Psoas muscle (tissue), 8 donors: ENCODE results near the gene LRRC42. TPM values are rescaled to one million over a fixed set of nuclear protein-coding genes. Genes with fewer than 3 reads are reported as not detected.

Experiments
- ATAC-seq, 4 donors: fragments of 200-7000 bp; cut with Tn5 transposase; one replicate each; pipeline ENCODE4 v1.9.1; 2020; ENCODE audit warnings: moderate library complexity in 3 of 4, mild to moderate bottlenecking in 2 of 4
- DNase-seq, 2 donors: peaks; one replicate each; pipeline ENCODE4 v3.0.0-alpha.2; 2020
- H3K27ac ChIP-seq: fragments of 200-600 bp; one replicate; pipeline ENCODE4 v1.8.0; 2022
- H3K27me3 ChIP-seq, 3 donors: fragments of 200-600 bp in 1 of 3; one replicate each; pipeline versions ENCODE4 v1.6.1 to v1.8.0; 2013 to 2022; ENCODE audit warnings: low read length in 2 of 3, mild to moderate bottlenecking in 2 of 3, moderate library complexity in 1 of 3; ENCODE audit not compliant: insufficient read depth in 3 of 3
- H3K36me3 ChIP-seq, 2 donors: fragments of 200-600 bp in 1 of 2; one replicate each; pipeline versions ENCODE4 v1.6.1 to v1.8.0; 2013 to 2022; ENCODE audit warnings: low read depth in 1 of 2, mild to moderate bottlenecking in 1 of 2, moderate library complexity in 1 of 2; ENCODE audit not compliant: insufficient read depth in 1 of 2
- H3K4me1 ChIP-seq: fragments of 200-600 bp; one replicate; pipeline ENCODE4 v1.8.0; 2022
- H3K4me3 ChIP-seq: fragments of 200-600 bp; one replicate; pipeline ENCODE4 v1.8.0; 2022; ENCODE audit warnings: mild to moderate bottlenecking
- H3K9me3 ChIP-seq: fragments of 200-600 bp; one replicate; pipeline ENCODE4 v1.8.0; 2022
- WGBS, 3 donors: extraction: QIAGEN DNeasy Blood & Tissue Kit; methylation state at CpG; one replicate each; pipeline versions ENCODE4 v1.1.6 to v1.1.7; 2013; 5-methylcytosine and 5-hydroxymethylcytosine counted together
- intact Hi-C, 2 donors: fragments of 100-400 bp; cut with DNase I; formaldehyde crosslinking; loops; one replicate each; pipeline versions ENCODE4 v1.11.0 to v1.14.2; 2022
- polyA plus RNA-seq, 3 donors: library from polyadenylated mRNA; stranded (reverse); fragments of 200-250 nt; gene quantifications; one replicate each; pipeline ENCODE4 v1.2.3, GENCODE V29; 2013
- total RNA-seq, 4 donors: library from RNA; stranded (reverse); fragmentation: NEBNext Ultra II Directional in 2 of 4; extraction: Animal tissue kit (Norgen Biotek cat#: 25700) in 2 of 4; gene quantifications; one replicate each; pipeline versions ENCODE4 v1.2.1 to v1.2.4, GENCODE V29; 2021 to 2023
- TF ChIP-seq, protein P1 (sequence below): fragments of 200-600 bp; IDR thresholded peaks from one replicate; pipeline ENCODE4 v1.8.0; 2022; ENCODE audit warnings: antibody characterized with exemption
- donor health status: healthy with polysubstance abuse.
- donor health status: DM: no; HTN: no; CAD: no; lungs with moderate emphysema.
- donor health status: Bipolar disorder and iron deficiency.
- donor health status: healthy.
- donor health status: DM: yes; HTN: yes; CAD: no.
- donor health status: DM: no; HTN: no; CAD: no.
- donor health status: DM: no; HTN: no; CAD: no.
- donor health status: DM: yes; HTN: yes; CAD: no.

The LRRC42 gene
- total and polyA plus RNA-seq, 7 donors = 10.0 to 16.9 (median 12.0) TPM

DNA sequence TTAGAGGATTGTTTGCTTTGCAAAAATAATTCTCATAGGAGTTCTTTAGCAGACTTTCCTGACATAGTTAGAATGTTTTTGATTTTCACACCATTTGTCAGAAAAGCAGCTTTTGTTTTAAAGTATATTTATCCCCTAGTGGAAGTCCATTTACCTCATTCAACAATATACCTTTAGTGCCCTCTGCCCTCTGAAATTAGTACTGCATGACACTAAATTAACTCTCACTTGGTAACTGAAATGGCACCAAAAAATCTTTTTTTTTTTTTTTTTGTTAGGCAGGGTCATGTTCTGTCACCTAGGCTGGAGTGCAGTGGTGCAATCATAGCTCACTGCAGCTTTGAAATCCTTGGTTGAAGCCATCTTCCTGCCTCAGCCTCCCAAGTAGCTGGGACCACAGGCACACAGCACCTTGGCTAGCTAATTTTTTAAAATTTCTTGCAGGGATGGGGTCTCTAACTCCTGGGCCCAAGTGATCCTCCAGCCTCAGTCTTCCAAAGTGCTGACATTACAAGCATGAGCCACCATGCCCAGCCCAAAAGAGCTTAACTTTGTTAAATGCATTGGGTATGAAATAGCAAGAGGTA is 13.6 kb downstream of the LRRC42 start:
- H3K27ac ChIP-seq = no peak overlapping the region
- TF ChIP-seq, protein P1, sequence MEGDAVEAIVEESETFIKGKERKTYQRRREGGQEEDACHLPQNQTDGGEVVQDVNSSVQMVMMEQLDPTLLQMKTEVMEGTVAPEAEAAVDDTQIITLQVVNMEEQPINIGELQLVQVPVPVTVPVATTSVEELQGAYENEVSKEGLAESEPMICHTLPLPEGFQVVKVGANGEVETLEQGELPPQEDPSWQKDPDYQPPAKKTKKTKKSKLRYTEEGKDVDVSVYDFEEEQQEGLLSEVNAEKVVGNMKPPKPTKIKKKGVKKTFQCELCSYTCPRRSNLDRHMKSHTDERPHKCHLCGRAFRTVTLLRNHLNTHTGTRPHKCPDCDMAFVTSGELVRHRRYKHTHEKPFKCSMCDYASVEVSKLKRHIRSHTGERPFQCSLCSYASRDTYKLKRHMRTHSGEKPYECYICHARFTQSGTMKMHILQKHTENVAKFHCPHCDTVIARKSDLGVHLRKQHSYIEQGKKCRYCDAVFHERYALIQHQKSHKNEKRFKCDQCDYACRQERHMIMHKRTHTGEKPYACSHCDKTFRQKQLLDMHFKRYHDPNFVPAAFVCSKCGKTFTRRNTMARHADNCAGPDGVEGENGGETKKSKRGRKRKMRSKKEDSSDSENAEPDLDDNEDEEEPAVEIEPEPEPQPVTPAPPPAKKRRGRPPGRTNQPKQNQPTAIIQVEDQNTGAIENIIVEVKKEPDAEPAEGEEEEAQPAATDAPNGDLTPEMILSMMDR = peak; percentile 46
- DNase-seq (no peak), ATAC-seq (peak in 1 of 4 donors; percentile 58)
- peaks cover 6 to 74% of the 10 kb centered on the region in 2 donors for H3K36me3 ChIP-seq
- H3K4me1 ChIP-seq = no peaks in the 10 kb centered on the region
- intact Hi-C loops = loop anchor here (5.0 to 10.0 kb wide), 3 partner anchors 85 to 102 kb away; no protein-coding TSS in a partner anchor
- H3K27me3 ChIP-seq = no peaks in the 10 kb centered on the region
- no peaks in the 10 kb centered on the region for H3K9me3 ChIP-seq
- H3K4me3 ChIP-seq = no peak overlapping the region

DNA sequence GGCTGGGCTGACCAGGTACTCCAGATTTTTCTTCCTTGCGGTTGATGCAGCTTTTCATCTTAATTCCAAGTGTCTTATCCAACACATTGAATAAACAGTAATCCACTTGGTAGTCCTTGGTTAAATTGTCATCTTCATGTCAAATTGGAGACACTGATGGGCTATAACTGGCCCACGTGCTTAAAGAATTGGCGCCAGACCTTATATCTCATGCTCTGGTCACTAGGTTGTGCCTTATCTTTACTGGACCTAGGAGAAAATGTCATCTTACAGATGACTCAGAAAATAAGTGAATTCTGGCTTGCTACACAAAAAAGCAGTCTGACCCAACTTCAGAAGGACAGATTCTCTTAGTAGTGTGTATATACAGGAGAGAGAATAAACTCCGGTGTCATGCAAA is 16.2 kb downstream of the LRRC42 start:
- Histone ChIP-seq H3K36me3 (peaks cover 7 to 96% of the 10 kb centered on the region in 2 donors), H3K4me3 (no peak overlapping the region), H3K9me3 (no peaks in the 10 kb centered on the region), H3K4me1 (no peaks in the 10 kb centered on the region), H3K27ac (no peak overlapping the region), H3K27me3 (no peaks in the 10 kb centered on the region)
- ATAC-seq (no peak), DNase-seq (no peak)
- WGBS, 3 donors = 95 to 96% (median 95%) methylated on average over 4 of the region's 4 CpGs
- intact Hi-C loops = loop anchor here (5.0 to 10.0 kb wide), 3 partner anchors 82 to 105 kb away; no protein-coding TSS in a partner anchor
- TF ChIP-seq, protein P1 = no peak

DNA sequence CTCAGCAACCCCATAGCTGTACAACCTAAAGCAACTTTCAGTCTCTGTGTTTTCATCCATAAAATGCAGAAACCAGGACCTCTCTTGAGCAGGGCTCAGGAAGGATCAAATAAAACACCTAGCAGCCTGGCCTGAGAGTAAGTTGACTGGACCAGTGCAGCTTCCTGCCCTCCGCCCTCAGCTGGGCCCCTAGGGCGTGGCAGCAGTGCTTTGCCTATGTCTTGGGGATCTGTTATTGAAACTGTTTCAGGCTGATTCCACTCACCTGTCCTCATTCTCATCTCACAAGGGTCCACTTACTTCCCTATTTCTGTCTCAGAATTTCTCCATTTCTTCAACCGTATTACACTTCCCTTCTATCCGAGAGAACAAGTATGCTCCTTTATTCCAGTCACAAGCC is 17.3 kb downstream of the LRRC42 start:
- intact Hi-C loops = loop anchor here (5.0 to 10.0 kb wide), 3 partner anchors 81 to 106 kb away; no protein-coding TSS in a partner anchor
- WGBS, 3 donors = 85 to 93% (median 91%) methylated on average over 4 of the region's 4 CpGs
- H3K36me3 ChIP-seq = peaks cover 6 to 97% of the 10 kb centered on the region in 2 donors

DNA sequence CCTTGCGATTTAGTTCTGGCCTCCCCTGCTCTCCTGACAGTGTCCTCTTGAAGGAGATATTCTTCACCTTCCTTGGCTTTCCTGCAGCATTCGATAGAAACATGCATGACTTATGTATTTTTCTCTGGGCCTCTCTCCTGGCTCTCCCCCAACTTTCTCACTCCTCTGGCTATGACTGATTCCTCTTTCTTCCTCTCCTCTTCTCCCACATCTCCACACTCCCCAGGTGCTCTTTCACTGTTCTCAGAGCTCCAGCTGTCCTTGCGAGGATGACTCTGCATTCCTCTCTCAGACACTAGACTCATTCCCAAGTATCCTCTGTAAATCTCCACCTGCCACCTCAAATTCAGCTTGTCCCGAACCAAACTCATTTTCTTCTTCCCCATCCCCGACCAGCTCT is 18.0 kb downstream of the LRRC42 start:
- Histone ChIP-seq H3K4me3 (no peak overlapping the region), H3K36me3 (peaks cover 6 to 97% of the 10 kb centered on the region in 2 donors), H3K4me1 (no peaks in the 10 kb centered on the region), H3K9me3 (no peaks in the 10 kb centered on the region), H3K27me3 (no peaks in the 10 kb centered on the region), H3K27ac (no peak overlapping the region)
- intact Hi-C loops = loop anchor here (5.0 to 10.0 kb wide), 3 partner anchors 81 to 107 kb away; no protein-coding TSS in a partner anchor
- WGBS, 3 donors = 78 to 80% (median 79%) methylated on average over 5 of the region's 5 CpGs
- ATAC-seq (no peak), DNase-seq (no peak)
- TF ChIP-seq, protein P1 = no peak

More for the DNA sequence above, 17.3 kb downstream of the LRRC42 start:
- ATAC-seq (no peak), DNase-seq (no peak)
- Histone ChIP-seq H3K27ac (no peak overlapping the region), H3K4me1 (no peaks in the 10 kb centered on the region), H3K4me3 (no peak overlapping the region), H3K27me3 (no peaks in the 10 kb centered on the region), H3K9me3 (no peaks in the 10 kb centered on the region)
- TF ChIP-seq, protein P1 = no peak

DNA sequence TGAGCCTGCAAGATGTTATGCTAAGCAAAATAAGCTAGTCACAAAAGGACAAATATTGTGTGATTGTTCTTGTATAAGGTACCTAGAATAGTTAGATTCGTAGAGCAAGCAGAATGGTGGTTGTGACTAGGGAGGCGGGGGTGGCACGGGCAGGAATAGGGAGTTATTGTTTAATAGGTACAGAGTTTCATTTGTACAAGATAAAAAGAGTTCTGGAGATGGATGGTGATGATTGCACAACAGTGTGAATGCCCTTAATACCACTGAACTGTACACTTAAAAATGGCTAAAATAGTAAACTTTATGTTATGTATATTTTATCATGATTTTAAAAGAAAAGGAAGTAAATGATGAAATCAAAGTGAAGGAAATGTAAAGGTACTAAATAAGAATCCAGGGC is 20.6 kb downstream of the LRRC42 start:
- no peak overlapping the region for H3K27ac ChIP-seq
- no peaks in the 10 kb centered on the region for H3K9me3 ChIP-seq
- H3K4me3 ChIP-seq = no peak overlapping the region
- H3K4me1 ChIP-seq = no peaks in the 10 kb centered on the region
- DNase-seq = no peak
- no peak for ATAC-seq
- TF ChIP-seq, protein P1 = no peak
- intact Hi-C loops = loop anchor here in 1 of 2 donors (10.0 kb wide), 1 partner anchor 78 kb away; no protein-coding TSS in a partner anchor
- no peaks in the 10 kb centered on the region for H3K27me3 ChIP-seq
- WGBS, 3 donors = 91 to 96% (median 96%) methylated on average over 3 of the region's 3 CpGs
- H3K36me3 ChIP-seq = peaks cover 3 to 94% of the 10 kb centered on the region in 2 donors
